ENCODE data around the gene SIK3.
A peak's percentile ranks its signal among the peaks of the same experiment; 100 is the strongest.
"Not testable (repeated sequence)": the region's sequence is repeated elsewhere in the genome, so short reads cannot be mapped to it uniquely, and the experiment has no call there.

SIK3 gene

DNA sequence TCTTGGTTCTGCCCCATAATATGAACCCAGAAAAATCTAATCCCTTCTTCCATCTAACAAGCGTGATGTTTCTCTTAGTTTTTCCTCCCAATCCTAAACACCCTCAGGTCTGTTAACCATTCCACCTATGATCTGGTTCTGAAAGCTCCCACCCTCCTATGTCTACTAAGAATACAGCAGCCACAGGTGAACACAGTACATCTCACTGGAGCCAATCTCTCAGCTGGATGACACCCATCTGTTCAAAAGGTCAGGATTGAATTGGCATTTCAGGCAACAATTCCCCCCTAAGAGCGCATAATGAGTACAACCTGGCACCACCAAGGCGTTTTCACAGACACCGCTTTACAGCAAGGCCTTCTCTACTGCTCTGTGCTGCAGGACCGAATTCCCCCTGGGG is 241.8 kb downstream of the SIK3 start:
- no peak for DNase-seq

GRCh38 chr11:116855413-116855812 is 242.8 kb downstream of the SIK3 start:
- no peak for DNase-seq

DNA sequence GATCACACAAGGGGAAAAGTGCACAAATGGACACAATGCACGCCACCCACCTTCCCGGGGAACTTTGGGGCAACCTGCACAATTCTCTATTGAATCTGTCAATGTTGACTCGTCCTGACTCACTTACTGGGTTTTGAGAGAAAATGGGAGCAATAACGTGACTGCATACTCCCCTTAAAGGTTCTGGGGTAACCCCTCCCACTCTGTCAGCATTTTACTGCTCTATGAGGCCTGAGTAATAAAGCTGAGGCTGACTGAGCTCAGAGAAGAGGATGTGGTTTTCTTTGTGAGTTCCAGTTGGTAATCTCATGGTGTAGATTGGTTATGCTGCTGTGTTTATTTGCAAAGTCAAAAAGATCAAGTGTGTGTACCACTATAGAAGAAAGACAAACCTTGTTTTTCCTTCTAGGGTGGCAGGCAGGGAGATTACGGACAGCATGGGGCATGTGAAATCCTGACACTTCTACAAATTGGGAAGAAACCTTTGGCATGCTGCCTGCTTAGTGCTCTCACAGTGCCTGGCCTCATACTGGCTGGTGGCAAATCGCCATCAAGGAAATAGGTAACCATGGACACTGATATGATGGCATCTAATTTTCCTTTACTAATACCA is 244.7 kb downstream of the SIK3 start:
- peak; percentile 59 to 63 for DNase-seq

GRCh38 chr11:116852261-116853031 is 245.8 kb downstream of the SIK3 start:
- no peak for DNase-seq

DNA sequence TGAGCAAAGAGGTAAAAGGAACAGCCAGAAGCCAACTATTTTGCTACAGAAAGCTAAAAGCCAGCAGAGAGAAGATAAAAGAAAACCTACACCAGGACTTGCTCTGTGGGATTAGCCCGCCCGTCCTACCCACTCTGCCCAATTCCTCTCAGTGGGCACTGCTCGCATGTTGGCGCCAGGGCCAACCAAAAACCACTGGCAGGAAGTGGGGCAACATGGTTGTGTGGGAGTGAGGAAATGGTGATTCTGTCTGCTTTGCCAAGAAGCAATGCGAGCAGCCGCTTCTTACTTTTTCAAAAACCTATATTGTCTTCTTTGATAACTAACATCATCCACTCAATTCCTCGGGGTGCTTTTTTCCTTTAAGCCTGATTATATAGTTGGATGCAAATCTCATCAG is 246.6 kb downstream of the SIK3 start:
- DNase-seq: peak; percentile 39 to 49

DNA sequence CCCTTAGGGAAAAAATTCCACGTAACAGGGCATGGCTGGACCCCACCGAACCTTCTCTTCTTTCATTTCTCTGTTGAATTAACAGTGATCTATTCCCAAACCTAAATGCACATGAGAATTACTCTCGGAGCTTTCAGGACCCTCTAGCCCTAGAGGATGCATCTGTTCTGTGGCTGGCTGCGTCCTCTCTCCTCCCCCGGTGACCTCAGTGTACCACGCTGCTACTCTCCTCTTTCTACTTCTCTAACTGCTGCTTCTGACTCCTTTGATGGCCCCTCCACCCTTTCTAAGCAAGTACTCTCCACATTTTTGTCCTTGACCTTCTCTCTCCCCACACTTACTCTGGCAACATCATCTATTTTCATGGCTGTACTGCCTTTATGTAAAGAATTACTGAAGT is 248.7 kb downstream of the SIK3 start:
- DNase-seq: no peak

- no peak for DNase-seq
Measured at GRCh38 chr11:116849060-116849459, 249.2 kb downstream of the SIK3 start.

DNA sequence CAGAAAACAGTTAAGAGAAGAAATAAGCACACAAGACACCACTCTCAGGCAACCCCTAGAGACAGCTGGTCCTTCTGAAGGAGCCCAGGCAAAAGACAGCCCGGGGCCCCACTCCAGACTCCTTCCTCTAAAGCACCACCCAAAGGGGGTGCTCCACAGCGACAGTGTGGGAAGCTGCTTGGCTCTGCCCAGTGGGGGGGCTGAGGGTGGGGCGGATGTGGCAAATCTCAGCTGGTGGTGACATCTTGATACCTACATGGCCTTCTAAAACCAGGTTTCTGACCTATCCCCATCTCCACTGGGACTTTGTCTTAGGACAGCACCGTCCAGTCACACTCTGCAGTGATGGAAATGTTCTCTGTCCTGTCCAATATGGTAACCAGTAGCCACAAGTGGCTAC is 250.6 kb downstream of the SIK3 start:
- no peak for DNase-seq

DNA sequence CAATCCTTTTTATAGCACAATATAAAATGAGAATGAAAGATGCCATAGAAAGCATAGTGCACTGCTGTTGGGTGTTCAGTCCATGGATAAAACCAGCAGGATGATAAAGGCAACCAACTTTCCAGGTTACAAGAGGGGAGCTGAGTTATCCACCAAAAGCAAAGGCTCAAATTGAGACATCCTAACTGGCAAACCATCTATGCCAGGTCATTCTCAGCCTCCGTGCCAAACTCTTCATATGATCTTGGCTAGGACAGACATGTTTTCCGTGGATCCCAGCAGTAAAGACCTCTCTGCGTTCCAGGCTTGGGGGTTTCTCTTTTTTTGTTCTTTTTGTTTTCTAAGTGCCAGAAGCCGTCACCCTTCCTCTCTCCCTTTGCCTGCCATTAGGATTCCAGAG is 253.5 kb downstream of the SIK3 start:
- DNase-seq: no peak

DNA sequence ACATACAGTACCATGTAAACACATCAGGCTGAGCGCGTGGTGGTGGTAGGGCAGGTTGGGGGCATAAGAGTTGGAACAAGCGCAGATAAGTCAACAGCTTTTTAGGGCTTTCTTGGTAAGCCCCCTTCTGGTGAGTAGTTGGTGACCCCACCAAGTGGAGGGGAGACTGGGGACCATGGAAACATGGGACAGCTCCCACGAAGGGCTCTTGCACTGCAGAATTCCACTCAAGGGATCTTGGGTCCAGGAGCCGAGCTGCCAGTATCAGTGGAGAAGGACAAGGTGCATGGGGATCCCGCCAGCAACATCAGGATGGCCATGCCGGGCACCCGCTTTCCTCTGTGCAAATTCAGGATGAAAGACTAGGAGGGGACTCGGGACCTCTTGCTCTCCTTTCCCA is 254.6 kb downstream of the SIK3 start:
- DNase-seq: no peak

DNA sequence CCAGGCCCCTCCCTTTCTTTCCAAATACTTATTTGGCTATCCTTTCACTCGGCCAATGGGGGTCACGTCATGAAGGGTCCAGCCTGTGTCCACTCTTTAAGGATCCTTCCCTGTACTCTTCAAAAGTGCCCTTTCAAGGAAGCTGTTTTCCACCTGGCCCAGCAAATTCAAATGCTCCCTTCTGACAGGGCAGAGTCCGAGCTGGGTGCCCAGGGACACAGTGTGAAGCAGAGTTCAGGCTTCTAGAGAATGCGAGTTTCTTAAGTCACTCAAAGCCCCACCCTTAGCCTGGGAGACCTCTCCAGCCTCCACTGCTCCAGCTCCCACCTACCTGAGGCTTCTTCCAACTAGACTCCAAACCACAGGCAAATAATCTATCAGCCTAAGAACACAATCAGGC is 255.3 kb downstream of the SIK3 start:
- DNase-seq: no peak

GRCh38 chr11:116842117-116842516 is 256.1 kb downstream of the SIK3 start:
- DNase-seq: no peak

DNA sequence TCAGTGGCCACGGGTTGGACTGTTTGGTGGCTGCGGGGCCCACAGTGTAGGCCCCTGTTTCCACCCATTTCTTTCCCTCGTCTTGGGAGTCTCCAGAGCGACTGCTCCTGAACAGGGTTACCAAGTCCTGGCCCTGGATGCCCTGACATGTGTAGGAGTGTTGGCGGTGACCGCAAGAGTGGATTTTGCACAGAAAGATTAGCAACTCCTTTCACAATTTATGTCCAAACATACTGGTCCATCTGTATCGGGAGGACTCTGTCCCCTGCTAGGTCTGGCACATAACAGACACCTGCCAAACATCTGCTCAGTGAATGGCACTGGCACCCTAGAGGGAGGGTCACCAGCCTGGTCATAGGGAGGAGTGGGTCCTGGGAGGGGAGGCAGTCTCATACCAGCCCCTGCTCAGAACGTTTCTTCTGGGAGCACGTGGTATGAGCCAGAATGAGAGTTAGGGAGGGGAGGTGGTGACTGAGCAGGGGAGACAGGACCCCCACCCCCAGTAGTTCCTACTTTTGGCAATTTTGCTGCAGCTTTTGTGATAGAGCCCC is 257.4 kb downstream of the SIK3 start:
- DNase-seq: no peak

DNA sequence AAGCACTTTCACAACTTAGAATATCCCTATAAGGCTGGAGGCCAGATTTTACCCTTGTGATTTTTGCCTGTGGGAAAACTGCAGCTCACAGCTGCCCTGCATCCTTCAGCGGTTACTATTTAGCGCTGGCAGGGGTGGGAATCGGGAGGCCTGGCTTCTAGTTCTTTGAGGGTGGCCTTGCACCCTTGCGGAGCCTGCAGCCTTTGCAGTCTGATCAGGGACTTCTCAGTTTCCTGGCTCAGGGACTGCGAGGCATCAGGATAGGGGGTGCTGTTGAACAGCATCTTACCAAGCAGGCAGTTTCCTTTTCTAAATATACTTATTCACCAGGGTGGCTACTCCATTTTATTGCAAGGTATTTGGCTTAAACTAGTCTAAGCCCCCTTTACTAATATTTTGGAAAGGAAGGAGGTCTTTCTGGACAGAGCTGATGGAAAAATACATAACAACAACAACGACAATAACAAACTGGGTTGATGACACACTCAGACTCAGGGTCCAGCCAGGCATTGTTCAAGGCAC is 257.9 kb downstream of the SIK3 start:
- DNase-seq: no peak

GRCh38 chr11:116838321-116839084 is 259.7 kb downstream of the SIK3 start:
- no peak for DNase-seq

DNA sequence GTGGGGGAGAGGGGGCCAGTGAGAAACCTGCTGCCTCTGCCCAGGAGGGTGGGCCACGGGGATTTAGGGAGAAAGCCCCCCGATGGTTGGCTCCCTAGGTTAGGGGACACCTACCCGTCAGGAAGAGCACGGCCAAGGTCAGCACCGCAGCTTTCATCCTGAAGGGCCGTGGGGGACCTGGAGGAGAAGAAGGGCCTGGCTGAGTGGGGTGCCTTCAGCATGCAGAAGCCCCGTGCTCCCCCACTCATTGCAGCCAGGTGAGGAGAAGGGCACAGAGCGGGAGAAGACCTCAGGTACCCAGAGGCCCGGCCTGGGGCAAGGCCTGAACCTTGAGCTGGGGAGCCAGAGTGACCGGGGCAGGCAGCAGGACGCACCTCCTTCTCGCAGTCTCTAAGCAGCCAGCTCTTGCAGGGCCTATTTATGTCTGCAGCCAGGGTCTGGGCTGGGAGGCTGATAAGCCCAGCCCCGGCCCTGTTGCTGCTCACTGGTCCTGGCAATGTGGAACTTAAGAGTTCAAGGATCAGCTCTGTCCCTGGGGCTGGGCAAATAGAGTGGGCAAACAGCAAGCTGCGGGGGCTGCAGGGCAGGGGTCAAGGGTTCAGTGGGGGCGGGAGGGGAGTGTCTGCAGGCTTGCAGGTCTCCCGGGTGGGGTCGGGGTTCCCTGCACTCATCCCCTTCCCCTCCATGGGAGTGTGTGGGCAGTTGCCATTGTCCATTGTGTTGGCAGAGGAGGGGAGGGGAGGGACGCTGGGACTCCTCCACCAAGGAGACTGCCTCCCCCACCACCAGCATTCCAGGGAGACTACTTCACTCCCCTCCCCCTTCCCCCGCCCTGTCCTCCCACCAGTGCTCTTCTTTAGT is 260.8 kb downstream of the SIK3 start, which contains the start of gene APOA1:
TSS of gene APOA1 (minus strand) at position 392 of the 861 bp plus-strand sequence. CDS start at position 157, 235 bp downstream.
- DNase-seq: no peak

- DNase-seq: no peak
Measured at GRCh38 chr11:116836632-116836991, 261.6 kb downstream of the SIK3 start.

- DNase-seq: peak; percentile 73 to 75
Measured at GRCh38 chr11:116835791-116836631, 262.2 kb downstream of the SIK3 start.

DNA sequence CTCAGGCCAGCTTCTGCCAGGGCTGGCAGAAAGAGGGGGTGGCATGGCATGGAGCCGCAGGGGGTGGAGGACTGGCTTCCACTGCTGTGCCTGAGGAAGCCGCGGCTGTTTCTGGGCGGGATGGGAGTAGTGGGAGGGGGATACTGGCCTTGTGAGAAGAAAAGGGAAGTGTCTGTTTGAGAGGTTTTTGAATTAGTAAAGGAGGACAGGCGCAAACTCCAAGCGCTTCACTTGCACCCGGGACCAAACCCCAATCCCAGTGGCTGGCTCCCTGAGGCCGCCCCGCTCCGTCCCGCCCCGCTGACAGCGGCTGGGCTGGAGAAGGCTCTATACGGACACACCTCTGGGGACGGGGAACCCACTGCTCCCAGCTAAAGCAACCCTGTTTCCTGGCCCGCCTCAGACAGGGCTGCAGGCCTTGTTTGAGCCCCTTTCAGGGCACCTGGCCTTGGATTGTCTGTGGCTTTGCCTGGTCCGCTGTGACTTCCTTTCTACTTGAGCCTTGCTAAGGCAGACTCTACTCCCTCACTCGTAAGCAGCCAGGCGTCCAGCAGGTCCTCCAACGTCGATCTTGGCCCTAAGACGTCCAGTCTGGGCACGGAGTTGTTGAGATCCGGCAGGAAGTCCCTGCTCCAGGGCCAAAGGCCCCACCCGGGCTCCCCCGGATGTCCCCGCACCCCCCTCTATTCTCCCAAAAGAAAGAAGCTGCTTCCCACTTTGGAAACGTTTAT is 263.0 kb downstream of the SIK3 start:
- DNase-seq: no peak

DNA sequence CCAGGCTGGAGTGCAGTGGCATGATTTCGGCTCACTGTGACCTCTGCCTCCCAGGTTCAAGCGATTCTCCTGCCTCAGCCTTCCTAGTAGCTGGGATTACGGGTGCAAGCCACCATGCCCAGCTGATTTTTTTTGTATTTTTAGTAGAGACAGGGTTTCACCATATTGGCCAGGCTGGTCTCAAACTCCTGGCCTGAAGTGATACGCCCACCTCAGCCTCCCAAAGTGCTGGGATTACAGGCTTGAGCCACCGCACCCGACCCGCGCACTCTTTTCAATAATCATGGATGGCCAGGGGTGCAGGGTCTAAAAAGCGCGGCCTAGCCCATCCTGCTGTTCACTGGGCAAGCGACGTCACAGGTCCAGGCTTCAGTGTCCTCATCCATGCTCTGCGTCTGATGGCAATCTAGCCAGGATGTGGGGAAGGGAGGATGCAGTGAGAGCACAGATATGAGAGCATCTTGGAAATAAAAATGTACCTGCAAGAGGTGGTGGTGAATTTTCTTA is 263.6 kb downstream of the SIK3 start:
- not testable (repeated sequence) for DNase-seq
